Measurements from ENCODE around the gene MEPE.

DNA sequence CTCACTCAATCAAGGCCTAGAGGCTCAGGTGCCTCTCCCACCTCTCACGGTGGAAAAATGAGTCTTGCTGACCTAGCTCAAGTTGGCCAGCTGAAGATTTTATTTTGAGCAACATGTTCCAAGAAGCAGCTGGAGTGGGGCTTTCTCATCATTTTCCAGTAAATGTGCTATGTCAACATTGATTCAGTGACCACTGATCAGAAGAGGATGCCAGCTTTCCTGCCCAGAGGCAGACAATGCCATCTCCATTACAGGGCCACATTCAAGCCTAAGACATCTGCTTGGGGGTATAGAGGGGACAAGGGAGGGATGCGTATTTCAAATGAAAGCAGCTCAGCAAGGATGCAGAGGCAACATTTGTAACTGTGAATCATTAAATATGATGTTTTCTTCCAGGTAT is 3.0 kb downstream of the MEPE start:
- TF ChIP-seq SMC3 (conservative IDR thresholded peaks at IDR 0.05; ENCODE audit: poor library complexity) (no peak), RAD21 (conservative IDR thresholded peaks at IDR 0.05) (no peak), CTCF (IDR thresholded peaks at IDR 0.05; ENCODE audit: poor library complexity, severe bottlenecking) (no peak), EZH2 (IDR thresholded peaks at IDR 0.05; ENCODE audit: borderline replicate concordance, insufficient read depth, low read length, poor library complexity, severe bottlenecking) (no peak), MXI1 (conservative IDR thresholded peaks at IDR 0.05; ENCODE audit: poor library complexity, severe bottlenecking) (no peak), EP300 (conservative IDR thresholded peaks at IDR 0.05; ENCODE audit: poor library complexity, severe bottlenecking) (no peak)
- TF ChIP-seq, protein P1, sequence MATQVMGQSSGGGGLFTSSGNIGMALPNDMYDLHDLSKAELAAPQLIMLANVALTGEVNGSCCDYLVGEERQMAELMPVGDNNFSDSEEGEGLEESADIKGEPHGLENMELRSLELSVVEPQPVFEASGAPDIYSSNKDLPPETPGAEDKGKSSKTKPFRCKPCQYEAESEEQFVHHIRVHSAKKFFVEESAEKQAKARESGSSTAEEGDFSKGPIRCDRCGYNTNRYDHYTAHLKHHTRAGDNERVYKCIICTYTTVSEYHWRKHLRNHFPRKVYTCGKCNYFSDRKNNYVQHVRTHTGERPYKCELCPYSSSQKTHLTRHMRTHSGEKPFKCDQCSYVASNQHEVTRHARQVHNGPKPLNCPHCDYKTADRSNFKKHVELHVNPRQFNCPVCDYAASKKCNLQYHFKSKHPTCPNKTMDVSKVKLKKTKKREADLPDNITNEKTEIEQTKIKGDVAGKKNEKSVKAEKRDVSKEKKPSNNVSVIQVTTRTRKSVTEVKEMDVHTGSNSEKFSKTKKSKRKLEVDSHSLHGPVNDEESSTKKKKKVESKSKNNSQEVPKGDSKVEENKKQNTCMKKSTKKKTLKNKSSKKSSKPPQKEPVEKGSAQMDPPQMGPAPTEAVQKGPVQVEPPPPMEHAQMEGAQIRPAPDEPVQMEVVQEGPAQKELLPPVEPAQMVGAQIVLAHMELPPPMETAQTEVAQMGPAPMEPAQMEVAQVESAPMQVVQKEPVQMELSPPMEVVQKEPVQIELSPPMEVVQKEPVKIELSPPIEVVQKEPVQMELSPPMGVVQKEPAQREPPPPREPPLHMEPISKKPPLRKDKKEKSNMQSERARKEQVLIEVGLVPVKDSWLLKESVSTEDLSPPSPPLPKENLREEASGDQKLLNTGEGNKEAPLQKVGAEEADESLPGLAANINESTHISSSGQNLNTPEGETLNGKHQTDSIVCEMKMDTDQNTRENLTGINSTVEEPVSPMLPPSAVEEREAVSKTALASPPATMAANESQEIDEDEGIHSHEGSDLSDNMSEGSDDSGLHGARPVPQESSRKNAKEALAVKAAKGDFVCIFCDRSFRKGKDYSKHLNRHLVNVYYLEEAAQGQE (IDR thresholded peaks at IDR 0.05; ENCODE audit: borderline replicate concordance), result no peak
